Measurements from ENCODE around the gene CREBBP.

CREBBP gene

DNA sequence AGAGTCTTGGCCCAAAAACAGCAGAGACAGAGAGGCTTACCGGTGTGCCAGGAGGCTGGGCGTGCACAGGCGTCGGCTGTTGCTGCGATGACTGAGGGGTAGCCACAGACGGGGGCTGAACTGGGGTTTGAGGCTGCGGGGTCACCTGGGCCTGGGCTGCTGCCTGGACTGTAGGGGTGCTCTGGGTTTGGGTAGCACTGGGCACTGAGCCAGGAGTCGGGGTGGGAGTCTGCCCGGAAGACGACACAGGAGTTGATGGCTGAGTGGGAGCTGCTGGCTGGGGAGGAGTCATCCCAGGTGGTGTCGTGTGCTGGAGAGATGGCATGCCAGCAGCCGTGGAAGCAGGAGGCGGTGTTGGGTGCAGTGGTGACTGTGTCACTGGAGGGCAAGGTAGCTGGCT lies 110.0 kb downstream of the CREBBP start:
- no peak overlapping the region for H3K4me3 ChIP-seq (ENCODE audit: low read depth, low read length)
- no peak for DNase-seq (ENCODE audit: low read depth)
- TF ChIP-seq, protein P1, sequence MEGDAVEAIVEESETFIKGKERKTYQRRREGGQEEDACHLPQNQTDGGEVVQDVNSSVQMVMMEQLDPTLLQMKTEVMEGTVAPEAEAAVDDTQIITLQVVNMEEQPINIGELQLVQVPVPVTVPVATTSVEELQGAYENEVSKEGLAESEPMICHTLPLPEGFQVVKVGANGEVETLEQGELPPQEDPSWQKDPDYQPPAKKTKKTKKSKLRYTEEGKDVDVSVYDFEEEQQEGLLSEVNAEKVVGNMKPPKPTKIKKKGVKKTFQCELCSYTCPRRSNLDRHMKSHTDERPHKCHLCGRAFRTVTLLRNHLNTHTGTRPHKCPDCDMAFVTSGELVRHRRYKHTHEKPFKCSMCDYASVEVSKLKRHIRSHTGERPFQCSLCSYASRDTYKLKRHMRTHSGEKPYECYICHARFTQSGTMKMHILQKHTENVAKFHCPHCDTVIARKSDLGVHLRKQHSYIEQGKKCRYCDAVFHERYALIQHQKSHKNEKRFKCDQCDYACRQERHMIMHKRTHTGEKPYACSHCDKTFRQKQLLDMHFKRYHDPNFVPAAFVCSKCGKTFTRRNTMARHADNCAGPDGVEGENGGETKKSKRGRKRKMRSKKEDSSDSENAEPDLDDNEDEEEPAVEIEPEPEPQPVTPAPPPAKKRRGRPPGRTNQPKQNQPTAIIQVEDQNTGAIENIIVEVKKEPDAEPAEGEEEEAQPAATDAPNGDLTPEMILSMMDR (IDR thresholded peaks at IDR 0.05; ENCODE audit: low read depth, low read length, missing control alignments): no peak

DNA sequence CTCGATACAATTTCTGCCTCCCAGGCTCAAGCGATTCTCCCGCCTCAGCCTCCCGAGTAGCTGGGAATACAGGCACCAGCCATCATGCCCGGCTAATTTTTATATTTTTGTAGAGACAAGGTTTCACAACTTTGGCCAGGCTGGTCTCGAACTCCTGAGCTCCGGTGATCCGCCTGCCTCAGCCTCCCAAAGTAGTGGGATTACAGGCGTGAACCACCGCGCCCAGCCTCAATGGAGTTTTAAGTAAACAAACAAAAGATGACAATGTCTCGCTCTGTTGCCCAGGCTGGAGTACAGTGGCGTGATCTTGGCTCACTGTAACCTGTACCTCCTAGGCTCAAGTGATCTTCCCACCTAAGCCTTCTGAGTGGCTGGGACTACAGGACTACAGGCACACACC lies 110.6 kb downstream of the CREBBP start:
- TF ChIP-seq, protein P1 (IDR thresholded peaks at IDR 0.05; ENCODE audit: low read depth, low read length, missing control alignments): no peak
- no peak for DNase-seq (ENCODE audit: low read depth)
- H3K4me3 ChIP-seq (ENCODE audit: low read depth, low read length): no peak overlapping the region

DNA sequence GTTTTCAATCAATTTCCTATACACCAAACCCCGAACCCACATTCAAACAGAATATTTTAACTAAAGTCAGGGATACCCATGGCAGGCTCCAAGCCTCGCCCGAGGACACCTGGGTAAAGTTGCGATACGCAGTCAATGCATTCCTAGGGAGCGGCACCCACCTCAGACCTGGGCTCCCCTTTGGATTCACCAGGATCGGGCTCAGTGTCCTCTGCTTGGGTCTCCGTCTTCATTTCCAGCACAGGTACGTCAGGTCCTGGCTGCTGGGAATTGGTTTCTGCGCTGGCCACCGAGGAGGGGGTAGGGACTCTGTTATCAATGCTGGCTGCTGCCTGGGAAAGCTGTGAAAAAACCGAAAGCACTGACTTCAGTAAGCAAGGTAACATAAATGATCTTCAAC lies 111.5 kb downstream of the CREBBP start:
- DNase-seq (ENCODE audit: low read depth): no peak
- no peak overlapping the region for H3K4me3 ChIP-seq (ENCODE audit: low read depth, low read length)
- TF ChIP-seq, protein P1 (IDR thresholded peaks at IDR 0.05; ENCODE audit: low read depth, low read length, missing control alignments): no peak

DNA sequence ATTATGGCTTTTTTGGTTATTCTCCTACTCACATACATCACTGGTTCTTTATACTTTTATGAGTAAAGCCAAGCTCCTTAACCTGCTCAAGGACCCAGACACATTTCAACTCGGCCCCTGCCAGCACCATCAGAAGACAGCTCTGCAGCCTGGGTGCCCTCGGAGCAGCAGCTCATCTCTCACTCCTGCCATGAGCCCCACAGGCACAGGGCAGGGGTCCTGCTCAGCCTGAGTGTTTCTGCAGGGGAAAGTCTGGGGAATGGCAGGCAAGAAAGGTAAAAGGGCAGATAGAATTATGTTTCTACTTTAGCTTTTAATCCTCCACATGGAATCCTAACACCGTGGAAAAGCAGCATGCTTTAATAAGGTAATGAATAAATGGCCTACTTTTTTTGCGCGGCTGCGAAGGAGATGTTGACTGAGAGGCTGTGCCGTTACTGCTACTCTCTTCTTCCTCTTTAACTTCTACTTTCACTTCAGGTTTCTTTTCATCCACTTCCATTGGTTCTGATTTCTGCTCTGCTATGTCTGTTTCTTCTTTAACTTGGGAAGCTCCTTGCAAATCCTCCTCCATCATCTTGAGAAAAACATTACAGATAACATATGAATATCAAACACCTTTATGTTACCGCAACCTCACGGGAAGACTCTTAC lies 113.1 kb downstream of the CREBBP start:
- no peak overlapping the region for H3K4me3 ChIP-seq (ENCODE audit: low read depth, low read length)
- TF ChIP-seq, protein P1 (IDR thresholded peaks at IDR 0.05; ENCODE audit: low read depth, low read length, missing control alignments): no peak
- DNase-seq (ENCODE audit: low read depth): no peak

DNA sequence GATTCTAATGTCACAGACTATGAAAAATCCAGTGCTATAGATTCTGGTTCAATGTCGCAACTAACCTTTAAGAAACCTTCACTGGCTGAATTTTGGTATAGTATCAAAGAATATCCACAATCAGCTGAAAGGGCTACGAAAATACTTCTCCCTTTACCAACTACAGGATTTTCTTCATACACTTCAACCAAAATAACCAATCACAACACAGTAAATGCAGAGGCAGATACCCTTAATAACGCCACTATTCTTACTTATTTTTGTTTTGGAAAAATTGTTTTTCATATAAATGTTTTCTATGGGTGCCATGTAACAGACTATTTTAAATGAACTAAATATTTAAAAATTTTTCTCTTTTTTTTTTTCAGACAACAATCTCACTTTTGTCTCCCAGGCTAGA lies 114.3 kb downstream of the CREBBP start:
- no peak overlapping the region for H3K4me3 ChIP-seq (ENCODE audit: low read depth, low read length)
- no peak for DNase-seq (ENCODE audit: low read depth)
- TF ChIP-seq, protein P1 (IDR thresholded peaks at IDR 0.05; ENCODE audit: low read depth, low read length, missing control alignments): no peak

DNA sequence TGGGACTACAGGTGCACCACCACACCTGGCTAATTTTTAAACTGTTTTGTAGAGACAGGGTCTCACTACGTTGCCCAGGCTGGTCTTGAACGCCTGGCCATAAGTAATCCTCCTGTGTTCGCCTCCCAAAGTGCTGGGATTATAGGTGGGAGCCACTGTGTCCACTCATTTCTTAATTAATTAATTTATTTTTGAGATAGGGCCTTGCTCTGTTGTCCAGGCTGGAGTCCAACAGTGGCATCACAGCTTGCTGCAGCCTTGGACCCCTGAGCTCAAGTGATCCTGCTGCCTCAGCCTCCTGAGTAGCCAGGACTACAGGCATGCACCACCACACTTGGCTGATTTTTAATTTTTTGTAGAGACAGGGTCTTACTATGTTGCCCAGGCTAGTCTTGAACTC lies 116.1 kb downstream of the CREBBP start:
- DNase-seq (ENCODE audit: low read depth): no peak
- TF ChIP-seq, protein P1 (IDR thresholded peaks at IDR 0.05; ENCODE audit: low read depth, low read length, missing control alignments): no peak
- no peak overlapping the region for H3K4me3 ChIP-seq (ENCODE audit: low read depth, low read length)

DNA sequence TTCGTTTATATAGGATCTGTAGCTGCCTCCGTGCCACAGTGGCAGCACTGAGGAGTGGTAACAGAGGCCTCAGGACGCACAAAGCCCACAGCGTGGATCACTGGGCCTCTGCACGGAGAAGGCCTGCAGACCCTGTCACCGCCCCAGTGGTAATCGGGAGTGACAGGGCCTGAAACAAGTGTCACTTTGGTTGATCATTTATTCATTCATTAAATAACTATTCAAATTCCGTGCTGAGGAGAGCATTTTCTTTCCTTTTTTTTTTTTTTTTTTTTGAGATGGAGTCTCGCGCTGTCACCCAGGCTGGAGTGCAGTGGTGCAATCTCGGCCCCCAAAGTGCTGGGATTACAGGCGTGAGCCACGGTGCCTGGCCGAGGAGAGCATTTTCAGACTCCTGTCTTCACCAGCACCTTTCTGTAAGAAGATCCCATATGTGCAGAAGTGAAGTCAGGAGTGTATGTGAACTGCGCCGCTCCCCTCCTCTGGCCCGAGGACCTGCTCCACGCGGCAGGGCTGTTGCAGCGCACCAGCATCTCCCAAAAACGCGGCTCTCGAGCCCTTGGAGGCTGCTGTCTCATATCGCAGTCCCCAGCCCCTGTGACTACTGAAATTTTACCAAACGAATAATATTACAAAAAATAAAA lies 118.3 kb downstream of the CREBBP start:
- DNase-seq (ENCODE audit: low read depth): no peak
- TF ChIP-seq, protein P1 (IDR thresholded peaks at IDR 0.05; ENCODE audit: low read depth, low read length, missing control alignments): no peak
- no peak overlapping the region for H3K4me3 ChIP-seq (ENCODE audit: low read depth, low read length)
